ENCODE data around the gene HINT3.

The HINT3 gene

DNA sequence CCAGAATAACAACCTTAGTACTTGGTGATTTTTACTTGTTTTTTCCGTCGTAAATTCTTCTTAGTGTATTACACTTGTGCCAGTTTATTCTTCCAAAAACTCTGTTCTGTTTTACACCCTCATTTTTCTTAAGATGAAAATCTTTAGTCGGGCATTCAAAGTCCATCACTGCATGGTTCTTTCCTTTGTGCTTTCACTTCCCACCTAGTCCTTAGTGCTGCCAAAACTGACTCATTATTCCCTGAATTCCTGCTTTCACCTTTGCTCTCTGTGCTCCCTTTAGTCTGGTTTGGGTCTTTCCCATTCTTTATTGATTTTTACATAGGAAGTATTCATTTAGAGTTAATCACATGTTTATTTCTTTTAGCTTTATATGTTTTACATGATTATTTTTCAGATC lies 33.1 kb downstream of the HINT3 start:
- no peak for TF ChIP-seq ZFX (IDR thresholded peaks at IDR 0.05; ENCODE audit: borderline replicate concordance)
- TF ChIP-seq, protein P1, sequence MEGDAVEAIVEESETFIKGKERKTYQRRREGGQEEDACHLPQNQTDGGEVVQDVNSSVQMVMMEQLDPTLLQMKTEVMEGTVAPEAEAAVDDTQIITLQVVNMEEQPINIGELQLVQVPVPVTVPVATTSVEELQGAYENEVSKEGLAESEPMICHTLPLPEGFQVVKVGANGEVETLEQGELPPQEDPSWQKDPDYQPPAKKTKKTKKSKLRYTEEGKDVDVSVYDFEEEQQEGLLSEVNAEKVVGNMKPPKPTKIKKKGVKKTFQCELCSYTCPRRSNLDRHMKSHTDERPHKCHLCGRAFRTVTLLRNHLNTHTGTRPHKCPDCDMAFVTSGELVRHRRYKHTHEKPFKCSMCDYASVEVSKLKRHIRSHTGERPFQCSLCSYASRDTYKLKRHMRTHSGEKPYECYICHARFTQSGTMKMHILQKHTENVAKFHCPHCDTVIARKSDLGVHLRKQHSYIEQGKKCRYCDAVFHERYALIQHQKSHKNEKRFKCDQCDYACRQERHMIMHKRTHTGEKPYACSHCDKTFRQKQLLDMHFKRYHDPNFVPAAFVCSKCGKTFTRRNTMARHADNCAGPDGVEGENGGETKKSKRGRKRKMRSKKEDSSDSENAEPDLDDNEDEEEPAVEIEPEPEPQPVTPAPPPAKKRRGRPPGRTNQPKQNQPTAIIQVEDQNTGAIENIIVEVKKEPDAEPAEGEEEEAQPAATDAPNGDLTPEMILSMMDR (IDR thresholded peaks at IDR 0.05): no peak
- H3K27ac ChIP-seq: no peak overlapping the region

DNA sequence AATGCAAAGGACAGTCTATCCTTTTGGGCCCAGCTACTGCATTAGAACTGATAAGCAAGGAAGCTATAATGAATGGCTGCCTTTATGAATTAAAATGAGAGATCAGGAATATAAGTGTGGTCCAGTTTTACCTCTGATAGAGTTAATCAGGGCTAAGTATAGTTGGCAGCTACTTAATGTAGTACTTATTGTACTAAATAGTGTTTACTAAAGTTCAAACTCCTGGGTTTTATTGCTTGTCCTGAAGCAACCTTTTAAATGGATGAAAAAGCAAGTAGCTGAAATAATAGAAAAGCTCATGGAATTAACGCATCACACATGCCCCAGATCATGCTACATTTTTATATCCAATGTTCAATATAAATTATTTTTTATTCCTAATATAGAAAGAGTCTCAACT lies 35.1 kb downstream of the HINT3 start:
- no peak for TF ChIP-seq ZFX (IDR thresholded peaks at IDR 0.05; ENCODE audit: borderline replicate concordance)
- TF ChIP-seq, protein P1 (IDR thresholded peaks at IDR 0.05): no peak
- H3K27ac ChIP-seq: peak overlapping the region; percentile 23; the same call in 1 of the 2 replicates

DNA sequence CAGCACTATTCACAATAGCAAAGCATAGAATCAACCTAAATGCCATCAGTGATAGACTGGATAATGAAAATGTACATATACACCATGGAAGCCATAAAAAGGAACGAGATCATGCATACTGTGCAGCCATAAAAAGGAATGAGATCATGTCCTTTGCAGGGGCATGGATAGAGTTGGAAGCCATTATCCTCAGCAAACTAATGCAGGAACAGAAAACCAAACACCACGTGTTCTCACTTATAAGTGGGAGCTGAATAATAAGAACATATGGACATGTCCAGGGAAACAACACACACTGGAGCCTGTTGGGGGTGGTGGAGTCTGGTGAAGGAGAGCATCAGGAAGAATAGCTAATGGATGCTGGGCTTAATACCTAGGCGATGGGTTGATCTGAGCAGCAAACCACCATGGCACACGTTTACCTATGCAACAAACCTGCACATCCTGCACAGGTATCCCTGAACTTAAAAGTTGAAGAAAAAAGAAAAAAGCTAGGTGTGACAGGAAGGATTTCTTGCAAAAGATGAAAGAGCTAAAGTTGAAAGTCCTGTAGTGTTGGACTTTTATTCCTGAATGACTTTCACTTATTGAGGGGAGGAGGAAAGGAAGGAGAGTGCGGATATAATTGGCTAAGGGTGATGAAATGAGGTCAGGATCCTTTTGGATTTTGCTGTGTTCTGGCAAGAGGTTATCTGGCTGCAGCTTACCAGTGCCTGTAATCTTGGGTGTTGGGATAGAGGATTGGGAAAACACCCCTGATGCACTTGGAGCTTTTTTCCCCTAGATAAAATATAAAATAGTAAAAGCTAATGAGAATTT lies 38.3 kb downstream of the HINT3 start:
- H3K27ac ChIP-seq: no peak overlapping the region

DNA sequence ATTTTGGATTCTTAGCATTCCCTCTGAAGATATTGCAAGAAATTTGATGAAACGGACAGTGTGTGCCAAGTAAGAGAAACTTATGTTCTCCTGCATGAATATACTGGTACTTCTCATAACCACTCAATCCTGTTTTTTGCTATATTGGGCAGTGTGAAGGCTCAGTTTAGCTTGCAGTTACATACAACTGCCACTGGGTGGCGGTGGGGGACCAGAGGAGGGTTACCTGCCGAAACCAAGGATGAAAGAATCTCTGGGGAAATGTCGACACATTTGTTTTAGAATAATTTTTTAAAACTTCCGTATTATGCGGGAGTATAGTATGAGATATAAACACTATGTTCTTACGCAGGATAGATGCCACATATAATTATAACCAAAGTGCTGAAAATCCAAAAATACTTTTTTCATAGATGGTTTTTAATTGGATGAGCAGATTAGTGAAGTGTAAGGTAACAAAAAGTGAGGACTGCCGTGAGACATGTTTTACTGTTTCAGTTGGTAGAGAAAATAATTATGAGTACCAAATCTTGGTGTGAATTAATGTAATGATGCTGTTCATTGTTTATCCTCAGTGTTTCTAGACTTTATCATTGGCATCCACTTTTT lies 39.5 kb downstream of the HINT3 start:
- no peak for TF ChIP-seq ZFX (IDR thresholded peaks at IDR 0.05; ENCODE audit: borderline replicate concordance)
- TF ChIP-seq, protein P1 (IDR thresholded peaks at IDR 0.05): peak; percentile 97
- H3K27ac ChIP-seq: no peak overlapping the region

More for the DNA sequence above, 38.3 kb downstream of the HINT3 start:
- TF ChIP-seq, protein P1 (IDR thresholded peaks at IDR 0.05): no peak
- no peak for TF ChIP-seq ZFX (IDR thresholded peaks at IDR 0.05; ENCODE audit: borderline replicate concordance)

DNA sequence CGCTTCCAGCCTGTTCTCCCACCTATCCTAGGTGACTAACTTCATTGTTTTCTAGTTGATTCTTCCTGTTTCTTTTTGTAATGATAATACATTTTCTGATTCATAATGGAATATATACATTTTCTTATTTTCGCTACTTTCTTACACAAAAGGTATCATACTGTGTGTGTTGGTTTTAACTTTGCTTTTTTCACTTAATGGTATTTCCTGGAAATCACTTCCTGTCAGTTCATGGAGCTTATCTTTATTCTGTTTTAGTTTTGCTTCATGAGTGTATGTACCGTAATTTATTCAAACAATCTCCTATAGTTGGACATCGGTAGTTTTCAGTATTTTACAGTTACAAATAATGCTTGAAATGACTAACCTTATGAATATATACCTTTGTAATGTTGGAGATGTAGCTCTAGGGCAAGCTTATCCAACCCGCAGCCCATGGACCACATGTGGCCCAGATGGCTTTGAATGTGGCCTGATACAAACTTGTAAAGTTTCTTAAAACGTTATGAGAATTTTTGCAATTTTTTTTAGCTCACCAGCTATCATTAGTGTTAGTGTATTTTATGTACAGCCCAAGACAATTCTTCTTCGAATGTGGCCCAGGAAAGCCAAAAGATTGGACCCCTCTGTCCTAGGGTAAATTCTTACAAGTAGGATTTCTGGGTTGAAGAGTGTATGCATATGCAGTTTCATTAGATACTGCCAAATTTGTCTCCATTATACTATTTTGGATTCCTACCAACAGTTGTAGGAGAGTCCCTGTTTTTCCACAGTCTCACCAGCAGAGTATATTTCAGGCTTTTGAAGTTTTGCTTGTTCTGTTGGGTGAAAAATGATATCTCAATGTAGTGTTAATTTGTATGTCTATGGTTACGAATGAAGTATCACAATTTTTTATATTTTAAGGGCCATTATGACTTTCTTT lies 46.4 kb downstream of the HINT3 start:
- TF ChIP-seq ZFX (IDR thresholded peaks at IDR 0.05; ENCODE audit: borderline replicate concordance): no peak
- TF ChIP-seq, protein P1 (IDR thresholded peaks at IDR 0.05): no peak
- no peak overlapping the region for H3K27ac ChIP-seq

DNA sequence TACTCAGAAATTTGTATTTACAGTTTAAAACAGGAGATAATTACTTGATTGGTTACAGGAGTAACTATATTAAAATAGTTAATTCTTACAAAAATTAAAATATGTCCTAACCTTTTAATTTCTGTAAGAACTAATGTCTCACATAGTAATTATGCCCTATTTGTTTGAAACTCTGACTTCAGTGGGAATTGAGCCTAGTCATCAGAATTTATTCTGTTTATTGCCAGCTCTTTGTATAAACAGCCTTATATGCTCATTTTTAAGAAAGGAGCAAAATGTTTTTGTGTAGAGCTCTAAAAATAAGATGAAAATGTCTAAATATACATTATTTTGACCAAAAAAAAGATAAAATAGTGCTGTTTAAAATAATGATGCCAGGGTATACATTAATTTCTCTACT lies 51.2 kb downstream of the HINT3 start:
- TF ChIP-seq, protein P1 (IDR thresholded peaks at IDR 0.05): no peak
- TF ChIP-seq ZFX (IDR thresholded peaks at IDR 0.05; ENCODE audit: borderline replicate concordance): no peak
- no peak overlapping the region for H3K27ac ChIP-seq
